HG02973 (cell line): ENCODE data around the gene ADH4.
A peak's percentile ranks its signal among the peaks of the same experiment; 100 is the strongest.
"Not testable (repeated sequence)": the region's sequence is repeated elsewhere in the genome, so short reads cannot be mapped to it uniquely, and the experiment has no call there.

Experiments used
- ATAC-seq: cut with Tn5 transposase; IDR thresholded peaks from one replicate; pipeline ENCODE4 v1.9.1; 2021; ENCODE audit warnings: moderate library complexity; ENCODE audit not compliant: unreplicated experiment

ADH4 gene

GRCh38 chr4:99135541-99136162 is 8.4 kb downstream of the ADH4 start:
- ATAC-seq, result no peak

GRCh38 chr4:99134586-99134985 is 9.5 kb downstream of the ADH4 start:
- no peak for ATAC-seq

- no peak for ATAC-seq
These were observed 12.7 kb downstream of the ADH4 start for GRCh38 chr4:99131378-99131777.

- ATAC-seq, result no peak
These were observed 17.7 kb downstream of the ADH4 start for GRCh38 chr4:99126376-99126775.

GRCh38 chr4:99121008-99121407 is 23.1 kb downstream of the ADH4 start:
- no peak for ATAC-seq

- no peak for ATAC-seq
These were observed 23.6 kb downstream of the ADH4 start for GRCh38 chr4:99120501-99120900.

GRCh38 chr4:99117876-99118693 is 26.0 kb downstream of the ADH4 start:
- ATAC-seq, result no peak

- not testable (repeated sequence) for ATAC-seq
These were observed 26.8 kb downstream of the ADH4 start for GRCh38 chr4:99117122-99117841.

GRCh38 chr4:99109286-99109685 is 34.8 kb downstream of the ADH4 start:
- ATAC-seq, result not testable (repeated sequence)

- no peak for ATAC-seq
These were observed 39.9 kb downstream of the ADH4 start for GRCh38 chr4:99104153-99104552.

- ATAC-seq, result no peak
These were observed 40.9 kb downstream of the ADH4 start for GRCh38 chr4:99103166-99103565.

- no peak for ATAC-seq
These were observed 41.5 kb downstream of the ADH4 start for GRCh38 chr4:99102634-99103033.

GRCh38 chr4:99100876-99101275 is 43.2 kb downstream of the ADH4 start:
- no peak for ATAC-seq

- not testable (repeated sequence) for ATAC-seq
These were observed 44.3 kb downstream of the ADH4 start for GRCh38 chr4:99099814-99100213.

- ATAC-seq, result no peak
These were observed 44.8 kb downstream of the ADH4 start for GRCh38 chr4:99099311-99099710.

GRCh38 chr4:99091841-99092240 is 52.3 kb downstream of the ADH4 start:
- ATAC-seq, result not testable (repeated sequence)

GRCh38 chr4:99091216-99091575 is 52.9 kb downstream of the ADH4 start:
- no peak for ATAC-seq

GRCh38 chr4:99090481-99091215 is 53.4 kb downstream of the ADH4 start:
- ATAC-seq, result no peak

- ATAC-seq, result peak; percentile 94
These were observed 55.4 kb downstream of the ADH4 start, which contains the start of gene ADH5 for GRCh38 chr4:99088481-99089365. TSS of gene ADH5 (minus strand) at chr4:99088788. CDS start at chr4:99088700, 88 bp downstream.

- ATAC-seq, result peak; percentile 24
These were observed 56.1 kb downstream of the ADH4 start for GRCh38 chr4:99088023-99088449.
